ENCODE results near the gene PNMA6E.

Gene PNMA6E

GRCh38 chrX:153413731-153414130 is 12.6 kb upstream of the PNMA6E start:
- POLR2A ChIA-PET (ENCODE audit: low non-redundant PET): no interaction called here
- TF ChIP-seq, protein P1, sequence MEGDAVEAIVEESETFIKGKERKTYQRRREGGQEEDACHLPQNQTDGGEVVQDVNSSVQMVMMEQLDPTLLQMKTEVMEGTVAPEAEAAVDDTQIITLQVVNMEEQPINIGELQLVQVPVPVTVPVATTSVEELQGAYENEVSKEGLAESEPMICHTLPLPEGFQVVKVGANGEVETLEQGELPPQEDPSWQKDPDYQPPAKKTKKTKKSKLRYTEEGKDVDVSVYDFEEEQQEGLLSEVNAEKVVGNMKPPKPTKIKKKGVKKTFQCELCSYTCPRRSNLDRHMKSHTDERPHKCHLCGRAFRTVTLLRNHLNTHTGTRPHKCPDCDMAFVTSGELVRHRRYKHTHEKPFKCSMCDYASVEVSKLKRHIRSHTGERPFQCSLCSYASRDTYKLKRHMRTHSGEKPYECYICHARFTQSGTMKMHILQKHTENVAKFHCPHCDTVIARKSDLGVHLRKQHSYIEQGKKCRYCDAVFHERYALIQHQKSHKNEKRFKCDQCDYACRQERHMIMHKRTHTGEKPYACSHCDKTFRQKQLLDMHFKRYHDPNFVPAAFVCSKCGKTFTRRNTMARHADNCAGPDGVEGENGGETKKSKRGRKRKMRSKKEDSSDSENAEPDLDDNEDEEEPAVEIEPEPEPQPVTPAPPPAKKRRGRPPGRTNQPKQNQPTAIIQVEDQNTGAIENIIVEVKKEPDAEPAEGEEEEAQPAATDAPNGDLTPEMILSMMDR (conservative IDR thresholded peaks at IDR 0.05; ENCODE audit: low read depth): no peak
- DNase-seq (ENCODE audit: low spot score): no peak
- CTCF ChIA-PET: no interaction called here
- no peak overlapping the region for H3K27ac ChIP-seq

- POLR2A ChIA-PET (ENCODE audit: low non-redundant PET): no interaction called here
- TF ChIP-seq, protein P1 (conservative IDR thresholded peaks at IDR 0.05; ENCODE audit: low read depth): no peak
- no peak overlapping the region for H3K27ac ChIP-seq
- no peak for DNase-seq (ENCODE audit: low spot score)
- CTCF ChIA-PET: no interaction called here
These were observed 11.9 kb upstream of the PNMA6E start for GRCh38 chrX:153412746-153413720.

GRCh38 chrX:153411988-153412574 is 10.9 kb upstream of the PNMA6E start:
- H3K27ac ChIP-seq: no peak overlapping the region
- ChIA-PET CTCF (no interaction called here), POLR2A (ENCODE audit: low non-redundant PET) (no interaction called here)
- no peak for DNase-seq (ENCODE audit: low spot score)
- TF ChIP-seq, protein P1 (conservative IDR thresholded peaks at IDR 0.05; ENCODE audit: low read depth): no peak

- ChIA-PET POLR2A (ENCODE audit: low non-redundant PET) (no interaction called here), CTCF (no interaction called here)
- TF ChIP-seq, protein P1 (conservative IDR thresholded peaks at IDR 0.05; ENCODE audit: low read depth): no peak
- no peak for DNase-seq (ENCODE audit: low spot score)
- H3K27ac ChIP-seq: no peak within 1 kb of the TSS
These were observed 10.3 kb upstream of the PNMA6E start, which contains the start of gene ZFP92 for GRCh38 chrX:153411255-153411987. Gene ZFP92 (plus strand): TSS chrX:153411472. CDS start chrX:153418323, 6,851 bp downstream.

GRCh38 chrX:153410888-153411254 is 9.7 kb upstream of the PNMA6E start:
- TF ChIP-seq, protein P1 (conservative IDR thresholded peaks at IDR 0.05; ENCODE audit: low read depth): no peak

DNA sequence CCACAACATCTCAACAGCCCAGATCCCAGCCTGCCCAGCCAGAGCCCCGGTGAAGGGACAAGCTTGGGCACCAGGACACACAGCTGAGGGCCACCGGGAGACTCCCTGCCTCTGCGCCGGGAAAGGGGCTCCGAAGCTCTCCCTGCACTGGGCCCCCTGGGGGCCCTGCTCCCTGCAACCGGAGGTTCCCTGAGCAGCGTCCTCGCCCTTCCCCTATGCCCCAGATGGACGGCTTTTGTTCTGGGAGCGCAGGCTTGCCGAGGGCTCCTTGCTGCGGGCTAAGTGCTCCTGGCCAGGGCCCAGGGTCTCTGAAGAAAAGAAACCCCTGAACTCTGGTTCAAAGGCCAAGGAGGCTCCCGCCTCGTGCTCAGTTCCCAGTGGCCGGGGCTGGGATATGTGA is 9.2 kb upstream of the PNMA6E start:
- POLR2A ChIA-PET (ENCODE audit: low non-redundant PET): no interaction called here
- TF ChIP-seq, protein P1 (conservative IDR thresholded peaks at IDR 0.05; ENCODE audit: low read depth): no peak
- no peak for DNase-seq (ENCODE audit: low spot score)
- no peak overlapping the region for H3K27ac ChIP-seq
- CTCF ChIA-PET: no interaction called here

More at GRCh38 chrX:153410888-153411254, 9.7 kb upstream of the PNMA6E start:
- no peak overlapping the region for H3K27ac ChIP-seq
- ChIA-PET CTCF (no interaction called here), POLR2A (ENCODE audit: low non-redundant PET) (no interaction called here)
- no peak for DNase-seq (ENCODE audit: low spot score)
